ENCODE measurements around the gene SREBF2.

The SREBF2 gene

DNA sequence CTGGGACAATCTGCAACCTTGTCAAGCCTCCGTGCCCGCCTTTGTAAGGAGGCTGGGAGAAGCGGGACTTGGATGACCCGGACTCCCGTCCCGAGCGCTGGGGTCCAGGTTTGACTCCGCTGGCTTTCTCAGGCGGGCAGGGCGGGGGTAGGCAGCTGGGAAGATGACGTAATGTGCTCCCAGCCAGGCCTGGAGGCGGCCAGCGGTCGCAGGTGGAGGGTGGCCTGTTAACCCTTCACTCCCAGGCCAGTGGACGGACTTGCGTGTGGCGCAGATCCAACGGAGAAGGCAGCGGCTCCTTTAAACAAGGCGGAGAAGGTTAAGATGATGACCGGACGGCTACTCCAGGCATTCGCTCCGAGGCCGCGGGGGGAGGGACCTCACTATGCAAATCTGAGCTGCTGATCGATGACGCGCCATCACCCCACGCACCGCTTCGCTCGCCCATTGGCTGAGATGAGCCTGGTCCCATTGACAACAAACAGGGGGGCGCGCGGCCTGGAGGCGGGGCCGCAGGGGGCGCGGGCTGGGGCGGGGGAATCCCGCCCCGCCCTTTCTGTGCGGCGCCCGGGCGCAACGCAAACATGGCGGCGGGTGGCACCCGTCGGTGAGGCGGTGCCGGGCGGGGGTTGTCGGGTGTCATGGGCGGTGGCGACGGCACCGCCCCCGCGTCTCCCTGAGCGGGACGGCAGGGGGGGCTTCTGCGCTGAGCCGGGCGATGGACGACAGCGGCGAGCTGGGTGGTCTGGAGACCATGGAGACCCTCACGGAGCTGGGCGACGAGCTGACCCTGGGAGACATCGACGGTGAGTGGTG is at the start of gene SREBF2:
Gene SREBF2, plus strand, starts transcription at position 553 of the 816 bp plus-strand sequence. Its CDS starts 166 bp downstream, at position 719.
- DNase-seq = peak; percentile 98

- no peak for DNase-seq
Measured at GRCh38 chr22:41787331-41787730, 45.6 kb upstream of the SREBF2 start.

GRCh38 chr22:41793871-41794270 is 39.0 kb upstream of the SREBF2 start:
- no peak for DNase-seq

GRCh38 chr22:41798736-41799135 is 34.2 kb upstream of the SREBF2 start:
- no peak for DNase-seq

DNA sequence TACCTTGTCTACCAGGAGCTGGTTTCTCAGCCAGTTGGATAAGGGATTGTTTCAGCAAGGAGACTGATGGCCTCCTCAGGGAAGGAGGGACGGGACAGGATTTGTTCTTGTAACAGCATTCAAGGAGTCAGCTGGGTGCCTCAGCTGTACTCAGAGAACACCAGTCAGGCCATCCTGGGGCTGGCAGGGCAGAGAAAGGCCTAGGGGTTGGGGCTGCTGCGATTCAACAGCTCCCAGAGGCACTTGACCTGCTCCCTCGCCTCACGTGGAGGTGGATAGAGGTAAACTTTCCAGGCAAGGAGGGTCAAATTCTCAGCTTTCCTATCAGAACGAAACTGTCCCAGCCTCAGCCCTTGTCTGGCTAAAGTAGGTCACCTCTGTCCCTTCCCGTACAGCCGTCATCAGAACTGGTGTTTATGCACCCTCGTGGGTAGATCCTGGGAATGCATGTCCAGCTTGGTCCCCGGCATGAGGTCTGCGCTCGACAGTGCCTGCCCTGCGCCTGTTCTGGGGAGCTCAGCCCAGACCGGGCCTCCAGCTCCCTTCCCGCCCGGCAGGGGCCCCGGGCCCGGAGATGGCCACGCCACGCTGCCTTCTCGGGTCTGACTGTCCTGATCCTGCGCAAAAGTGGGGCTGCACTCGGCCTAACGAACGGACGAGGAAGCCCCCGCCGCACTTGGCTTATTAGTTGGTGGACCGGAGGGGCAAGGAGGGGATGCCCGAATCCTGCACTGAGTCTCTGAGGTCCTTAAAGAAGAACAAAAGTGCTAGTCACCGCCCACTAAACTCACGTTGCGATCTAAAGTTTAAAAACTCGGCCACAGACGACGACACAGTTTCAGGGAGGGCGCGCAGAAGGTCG is 33.2 kb upstream of the SREBF2 start:
- no peak for DNase-seq

DNA sequence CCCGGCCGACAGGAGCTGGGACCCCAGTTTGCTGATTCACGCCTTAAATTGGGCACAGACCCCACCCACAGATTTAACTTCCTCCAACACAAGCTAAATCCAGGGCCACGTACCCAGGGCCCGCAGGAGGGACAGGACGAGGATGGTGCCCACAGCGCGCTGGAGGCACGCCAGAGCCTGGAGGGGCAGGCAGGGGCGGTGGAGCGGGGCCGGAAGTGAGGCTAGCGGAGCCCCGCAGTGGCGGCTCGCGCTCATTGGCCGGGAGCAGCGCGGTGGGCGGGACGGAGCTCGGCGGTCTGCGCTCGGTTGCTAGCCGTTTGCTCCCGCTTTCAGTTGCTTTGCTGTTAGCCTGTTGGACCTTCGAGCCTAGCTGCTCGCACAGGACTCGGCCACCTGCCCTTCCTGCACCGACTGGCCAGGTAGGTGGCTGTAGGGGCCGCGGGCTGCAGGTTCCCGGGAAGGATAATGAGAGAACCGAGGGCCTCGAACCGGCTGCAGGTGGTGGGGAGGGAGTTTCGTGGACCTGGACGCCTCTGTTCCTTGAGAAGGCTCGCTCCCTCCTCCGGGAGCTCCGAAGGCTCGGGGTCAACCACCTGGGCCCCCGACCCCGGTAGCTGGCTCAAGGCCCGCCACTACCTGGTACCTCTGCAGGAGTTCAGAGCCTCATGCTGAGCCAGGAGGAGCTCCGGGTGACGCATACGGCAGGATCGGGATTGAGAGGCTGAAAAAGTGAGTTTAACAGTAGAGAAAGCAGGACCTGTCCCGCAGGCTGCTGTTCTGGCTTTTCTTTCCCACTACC is 32.4 kb upstream of the SREBF2 start, which contains the start of gene CCDC134:
Gene CCDC134, plus strand, starts transcription at position 332 of the 799 bp plus-strand sequence. CDS start 8,212 bp downstream, outside the sequence.
- peak; percentile 89 for DNase-seq

DNA sequence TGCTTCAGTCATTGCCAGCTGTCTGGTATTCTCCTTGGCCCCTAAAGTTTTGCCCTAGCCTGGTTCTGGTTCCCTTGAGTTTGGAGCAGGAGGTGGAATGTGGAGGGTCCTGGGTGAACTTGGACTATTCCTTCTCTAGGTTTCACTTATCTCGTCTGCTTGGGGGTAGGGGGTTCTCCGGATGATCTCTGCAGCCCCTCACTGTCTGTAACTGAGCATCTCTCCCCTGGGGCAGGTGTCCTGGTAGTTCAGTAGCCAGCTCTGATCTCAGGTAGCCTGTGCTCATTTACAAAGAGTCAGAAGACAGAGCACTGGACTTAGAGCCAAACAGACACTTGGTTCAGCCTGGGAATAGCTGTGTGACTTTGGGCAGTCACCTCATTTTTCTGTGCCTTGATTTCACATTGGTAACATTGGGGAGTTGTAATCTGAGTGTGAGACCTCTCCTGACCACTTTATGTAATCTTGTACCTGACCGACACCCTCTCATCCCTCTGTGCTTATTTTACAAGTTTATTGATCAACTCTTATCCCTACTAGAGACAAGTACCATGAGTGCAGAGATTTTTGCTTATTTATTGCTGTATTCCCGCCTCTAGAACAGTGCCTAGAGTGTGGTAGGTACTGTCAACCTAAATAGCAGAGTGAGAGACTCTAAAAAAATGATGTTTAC is 31.6 kb upstream of the SREBF2 start:
- DNase-seq = no peak

GRCh38 chr22:41801886-41802285 is 31.0 kb upstream of the SREBF2 start:
- no peak for DNase-seq

- DNase-seq = no peak
Measured at GRCh38 chr22:41805639-41806038, 27.3 kb upstream of the SREBF2 start.

- DNase-seq = no peak
Measured at GRCh38 chr22:41808400-41808799, 24.5 kb upstream of the SREBF2 start.

DNA sequence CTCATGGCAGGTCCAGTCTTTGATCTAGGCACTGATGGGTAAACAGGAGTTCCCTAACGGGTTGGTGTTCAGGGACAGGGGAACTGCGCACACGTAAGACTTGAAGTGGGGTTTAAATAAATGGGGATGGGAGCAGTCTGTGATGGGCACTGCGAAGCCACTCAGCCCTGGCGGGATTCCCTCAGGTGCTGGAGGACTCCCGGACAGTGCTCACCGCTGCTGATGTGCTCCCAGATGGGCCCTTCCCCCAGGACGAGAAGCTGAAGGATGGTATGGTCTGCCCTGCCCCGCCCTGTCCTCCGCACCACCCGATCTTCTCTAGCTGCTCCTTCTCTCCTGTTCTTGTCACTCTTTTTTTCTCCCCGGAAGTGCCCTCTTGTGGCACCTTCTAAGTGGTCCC is 22.9 kb upstream of the SREBF2 start:
- DNase-seq = no peak

GRCh38 chr22:41812805-41813545 is 19.9 kb upstream of the SREBF2 start:
- DNase-seq = no peak

DNA sequence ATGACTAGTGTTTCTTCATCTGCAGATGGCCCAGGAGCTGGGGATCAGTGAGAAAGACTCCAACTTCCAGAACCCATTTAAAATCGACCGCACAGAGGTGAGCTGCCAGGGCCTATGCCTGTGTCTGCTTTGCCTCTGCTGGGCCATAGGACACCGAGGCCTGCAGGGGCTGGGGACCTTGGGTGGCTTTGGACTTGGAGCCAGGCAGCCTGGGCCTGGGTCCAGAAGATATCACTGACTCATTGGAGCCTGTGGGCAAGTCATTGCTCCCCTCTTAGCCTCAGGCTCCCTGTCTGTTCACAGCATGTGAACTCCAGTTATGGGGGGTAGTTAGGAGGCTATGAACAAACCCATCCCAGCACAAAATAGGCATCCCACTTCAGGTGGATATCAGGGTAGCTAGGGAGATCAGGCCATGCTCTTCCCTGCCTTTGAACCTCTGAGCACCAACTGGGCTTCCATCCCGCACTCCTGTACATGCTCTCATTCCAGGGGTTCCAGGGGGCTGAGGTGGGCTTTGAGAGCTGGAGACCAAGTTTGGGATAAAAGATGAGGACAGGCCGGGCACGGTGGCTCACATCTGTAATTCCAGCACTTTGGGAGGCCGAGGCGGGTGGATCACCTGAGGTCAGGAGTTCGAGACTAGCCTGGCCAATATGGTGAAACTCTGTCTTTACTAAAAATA is 19.0 kb upstream of the SREBF2 start:
- DNase-seq = no peak

DNA sequence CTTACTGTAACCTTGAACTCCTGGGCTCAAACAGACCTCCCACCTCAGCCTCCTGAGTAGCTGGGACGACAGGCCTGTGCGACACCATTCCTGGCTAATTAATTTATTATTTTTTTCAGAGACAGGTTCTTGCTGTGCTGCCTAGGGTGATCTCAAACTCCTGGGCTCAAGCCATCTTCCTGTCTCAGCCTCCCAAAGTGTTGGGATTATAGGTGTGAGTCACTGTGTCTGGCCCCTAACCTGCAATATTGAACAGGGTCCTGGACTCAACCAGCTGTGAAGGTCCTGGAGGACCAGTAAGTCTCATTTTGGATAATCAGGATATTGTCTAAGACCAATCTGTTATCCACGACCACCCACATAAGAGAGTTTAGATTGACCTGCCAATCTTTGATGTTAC is 17.2 kb upstream of the SREBF2 start:
- DNase-seq = no peak

DNA sequence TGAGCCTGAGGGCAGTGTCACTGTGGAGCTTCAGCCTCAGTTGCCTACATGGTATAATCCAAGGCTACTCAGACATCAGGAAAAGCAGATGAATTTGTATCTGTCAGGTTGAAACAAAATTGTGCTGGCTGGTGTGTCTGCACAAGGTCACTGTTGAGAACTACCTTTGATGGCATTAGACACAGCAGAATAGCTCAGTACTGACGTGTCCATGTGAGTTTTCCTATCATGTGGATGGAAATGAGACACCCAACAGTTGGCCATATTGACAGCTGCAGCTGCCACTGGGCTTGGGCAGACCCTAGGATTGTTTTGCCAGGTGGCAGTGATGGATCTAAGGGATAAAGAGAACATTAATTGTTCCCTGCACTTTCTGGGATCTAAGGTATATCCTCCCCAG is 16.7 kb upstream of the SREBF2 start:
- DNase-seq = no peak

DNA sequence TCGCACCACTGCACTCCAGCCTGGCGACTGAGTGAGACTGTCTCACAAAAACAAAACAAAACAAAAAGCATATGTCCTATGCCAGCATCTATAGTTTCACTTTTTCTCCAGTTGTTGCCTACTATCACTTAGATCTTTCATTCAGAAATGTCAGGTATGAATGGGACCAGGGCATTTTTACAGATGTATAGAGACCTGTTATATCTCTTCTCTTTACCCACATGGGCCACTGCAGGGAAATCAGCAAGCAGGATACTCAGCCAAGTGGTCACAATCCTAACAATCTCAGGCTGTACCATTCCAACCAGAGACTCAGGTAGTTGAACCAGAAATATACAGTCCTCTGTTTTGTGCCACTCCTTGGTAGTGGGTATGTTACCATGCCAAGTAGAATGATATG is 16.0 kb upstream of the SREBF2 start:
- DNase-seq = no peak

DNA sequence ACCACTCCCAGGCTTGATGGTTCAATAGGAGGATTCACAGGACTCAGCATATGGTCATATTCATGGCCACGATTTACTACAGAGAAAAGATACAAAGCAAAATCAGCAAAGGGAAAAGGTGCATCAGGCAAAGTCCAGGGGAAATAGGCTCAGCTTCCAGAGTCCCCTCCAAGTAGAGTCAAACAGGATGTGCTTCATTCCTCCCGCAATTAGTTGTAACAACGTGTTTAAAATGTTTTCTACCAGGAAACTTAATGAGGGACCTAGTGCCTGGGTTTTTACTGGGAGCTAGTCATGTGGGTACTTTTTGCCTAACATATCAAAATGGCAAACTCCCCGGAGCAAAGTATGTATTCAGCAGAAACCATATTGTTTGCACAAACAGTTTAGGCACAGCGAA is 14.9 kb upstream of the SREBF2 start:
- no peak for DNase-seq

- no peak for DNase-seq
Measured at GRCh38 chr22:41818596-41818995, 14.3 kb upstream of the SREBF2 start.

DNA sequence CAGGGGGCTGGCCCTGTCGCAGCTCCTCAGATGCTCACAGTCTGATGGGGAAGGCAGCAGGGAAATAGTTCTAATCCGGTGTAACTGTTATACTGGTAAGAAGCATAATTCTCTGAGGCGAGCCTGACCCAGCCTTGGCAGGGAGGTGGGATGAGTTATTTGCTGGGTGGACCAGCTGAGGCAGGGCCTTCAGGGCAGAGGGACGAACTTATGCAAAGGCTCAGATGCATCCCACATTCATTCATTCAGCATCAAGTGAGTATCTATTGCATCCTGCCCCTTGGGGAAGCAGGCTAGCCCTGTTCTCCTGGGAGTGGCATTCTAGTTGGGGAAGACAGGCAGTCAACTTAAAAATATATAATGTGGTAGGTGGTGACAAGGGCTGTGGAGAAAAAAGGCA is 13.6 kb upstream of the SREBF2 start:
- no peak for DNase-seq

DNA sequence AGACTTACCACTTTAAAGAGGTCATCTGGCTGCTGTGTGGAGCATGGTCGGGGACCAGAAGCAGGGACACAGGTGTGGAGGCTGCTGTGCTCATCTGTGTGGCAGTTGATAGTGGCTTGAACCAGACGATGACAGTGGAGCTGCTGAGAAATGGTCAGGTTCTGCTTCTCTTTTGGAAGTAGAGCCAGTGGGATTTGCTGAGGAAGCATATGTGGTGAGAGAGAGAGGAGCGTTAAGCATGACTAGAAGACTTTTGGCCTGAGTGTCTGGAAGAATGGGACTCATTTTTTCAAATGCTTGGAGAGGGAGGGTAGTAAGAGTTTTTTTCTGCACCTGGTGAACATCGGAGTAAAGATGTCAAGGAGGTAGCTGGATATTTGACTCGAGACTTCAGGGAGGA is 12.5 kb upstream of the SREBF2 start:
- DNase-seq = no peak

All from stimulated activated CD4-positive, alpha-beta T cell treated with anti-CD3 and anti-CD28 coated beads, Interleukin-12 subunit alpha, Interleukin-12 subunit beta, amount 100 ng/mL, for 4 hours (primary cell).